T-helper 2 cell (primary cell): ENCODE data around the gene METRN.
A peak's percentile ranks its signal among the peaks of the same experiment; 100 is the strongest.

Source experiments
- DNase-seq, 5 experiments: peaks; one replicate each; pipeline versions ENCODE4 v3.0.0 to v3.0.0-alpha.2; 2012 to 2022

Gene METRN

GRCh38 chr16:693364-693763 lies 21.6 kb upstream of the METRN start:
- DNase-seq: no peak

GRCh38 chr16:693766-694165 lies 21.2 kb upstream of the METRN start:
- peak in 1 of 5 experiments; percentile 31 for DNase-seq

- DNase-seq: no peak
Observed at GRCh38 chr16:694187-694862, 20.6 kb upstream of the METRN start.

DNA sequence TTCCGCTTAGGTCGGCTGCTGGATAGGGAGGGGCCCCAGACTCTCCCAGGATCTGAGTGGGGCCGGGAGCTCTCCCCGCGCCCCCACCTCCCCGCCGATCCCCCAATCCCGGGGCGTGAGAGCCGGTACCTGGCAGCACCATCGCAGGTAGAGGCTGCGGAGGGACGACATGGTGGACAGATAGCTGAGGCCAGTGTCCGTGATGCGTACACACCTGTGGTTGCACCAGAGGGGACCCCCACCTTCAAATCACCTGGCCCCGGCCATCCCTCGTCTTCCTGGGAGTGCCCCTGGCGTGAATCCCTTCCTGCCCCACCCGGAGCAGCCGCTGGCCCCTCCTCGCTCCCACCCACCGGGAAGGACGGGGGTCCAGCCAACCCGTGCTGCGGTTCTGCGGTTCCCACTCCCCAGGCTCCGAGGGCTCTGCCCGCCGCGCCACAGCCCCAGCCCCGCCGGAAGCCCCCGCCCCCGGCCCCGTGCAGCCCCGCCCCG lies 20.0 kb upstream of the METRN start:
- DNase-seq: no peak

DNA sequence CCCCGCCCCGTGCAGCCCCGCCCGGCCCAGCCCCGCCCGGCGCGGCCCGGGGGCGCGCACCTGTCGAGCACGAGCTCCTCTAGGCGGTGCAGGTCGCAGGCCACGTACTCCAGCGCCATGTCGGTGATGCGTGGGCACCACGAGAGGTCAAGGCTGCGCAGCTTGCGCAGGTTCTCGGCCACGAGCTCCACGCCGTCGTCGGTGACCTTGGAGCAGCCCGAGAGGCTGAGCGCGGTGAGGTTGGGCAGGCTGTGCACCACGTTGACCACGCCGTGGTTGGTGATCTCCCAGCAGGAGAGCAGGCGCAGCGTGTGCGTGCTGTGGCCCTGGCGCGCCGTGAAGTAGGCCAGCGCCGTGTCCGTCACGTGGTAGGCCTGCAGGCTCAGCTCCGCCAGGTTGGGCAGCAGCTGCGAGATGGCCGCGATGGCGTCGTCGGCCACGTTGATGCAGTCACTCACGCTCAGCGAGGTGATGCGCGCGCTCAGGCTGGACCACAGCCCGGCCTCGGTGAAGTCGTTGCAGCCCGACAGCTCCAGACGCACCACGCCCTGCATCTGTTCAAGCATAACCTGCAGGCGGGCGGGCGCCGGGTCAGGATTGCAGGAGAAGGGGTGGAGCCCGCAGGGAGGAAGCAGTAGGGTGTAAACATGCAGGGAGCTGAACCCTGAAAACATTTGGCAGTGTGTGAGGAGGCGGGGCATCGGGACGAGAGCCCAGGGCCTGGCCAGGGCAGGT lies 19.4 kb upstream of the METRN start:
- DNase-seq: peak; percentile 45 to 71 (median 51)

DNA sequence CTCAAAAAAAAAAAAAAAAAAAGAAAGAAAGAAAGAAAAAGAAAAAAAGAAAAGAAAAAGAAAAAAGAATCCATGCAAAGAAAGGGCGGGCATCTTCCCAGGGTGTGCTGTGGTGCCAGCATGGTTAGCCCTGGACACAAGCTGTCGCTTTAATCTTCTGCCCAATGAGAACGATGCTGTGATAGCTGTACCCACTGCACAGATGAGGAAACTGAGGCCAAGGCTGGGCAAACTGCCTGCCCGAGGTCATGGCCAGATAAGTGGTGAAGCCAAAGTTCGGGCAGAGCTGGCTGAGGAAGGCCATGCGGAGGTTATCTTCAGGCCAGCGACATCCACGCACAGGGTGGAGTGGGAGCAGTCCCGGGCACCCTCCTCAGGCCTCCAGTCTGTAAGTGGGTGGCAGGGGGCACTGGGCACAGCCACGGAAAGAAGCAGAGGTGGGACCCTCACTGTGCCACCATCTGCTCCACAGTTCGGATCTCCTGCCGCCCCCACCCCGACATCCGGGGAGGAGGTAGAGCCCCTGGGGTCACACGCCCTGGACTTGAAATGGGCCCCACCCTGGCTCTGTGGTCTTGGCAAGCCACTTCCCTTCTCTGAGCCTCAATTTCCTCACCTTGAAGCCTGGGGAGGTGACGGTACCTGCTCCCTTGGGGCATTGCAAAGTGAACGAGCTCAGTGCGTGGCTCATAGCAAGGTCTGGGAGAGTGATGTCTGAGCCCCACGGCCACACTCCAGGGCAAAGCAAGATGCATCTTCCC lies 15.8 kb upstream of the METRN start:
- DNase-seq: no peak

GRCh38 chr16:700684-701584 lies 14.0 kb upstream of the METRN start:
- DNase-seq: peak in 3 of 5 experiments; percentile 30 to 40 (median 36)

GRCh38 chr16:702341-702740 lies 12.6 kb upstream of the METRN start:
- DNase-seq: no peak

- DNase-seq: no peak
Observed at GRCh38 chr16:703406-703805, 11.5 kb upstream of the METRN start.

- DNase-seq: no peak
Observed at GRCh38 chr16:704047-704446, 10.9 kb upstream of the METRN start.

GRCh38 chr16:704552-705380 lies 10.2 kb upstream of the METRN start:
- no peak for DNase-seq

DNA sequence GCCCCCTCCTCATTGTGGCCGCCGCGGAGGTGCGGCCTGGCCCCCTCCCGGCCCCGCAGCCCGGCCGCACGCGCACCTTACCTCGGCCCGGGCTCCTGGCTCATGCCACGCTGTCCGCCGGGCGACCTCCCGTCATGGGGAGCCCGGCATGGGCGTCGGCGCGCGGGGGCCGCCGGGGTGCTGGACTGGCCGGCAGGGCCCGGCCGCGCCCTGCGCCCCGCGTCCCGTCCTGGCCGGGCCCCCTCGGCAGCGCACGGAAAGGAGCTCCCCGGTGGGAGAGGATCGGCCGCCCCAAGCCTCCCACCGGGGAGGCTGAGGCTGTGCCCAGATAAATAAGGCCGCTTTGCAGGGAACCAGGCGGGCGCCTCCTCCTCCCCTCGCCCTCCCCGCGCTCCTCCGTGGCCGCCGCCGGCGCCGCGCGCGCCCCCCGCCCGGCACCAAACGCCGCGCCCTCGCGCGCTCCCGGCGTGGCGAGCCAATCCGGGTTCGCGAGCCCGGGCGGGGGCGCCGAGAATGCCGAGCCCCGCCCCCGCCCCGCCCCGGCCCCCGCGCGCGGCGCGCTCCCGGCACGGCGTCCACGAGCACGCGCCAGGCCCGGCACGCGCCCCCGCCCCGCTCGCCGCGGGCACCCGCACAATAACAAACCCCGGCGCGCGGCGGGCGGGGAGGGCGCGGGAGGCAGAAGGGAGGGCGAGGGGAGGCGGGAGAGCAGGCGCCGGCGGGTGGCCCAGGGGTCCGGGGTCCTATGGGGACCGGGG lies 9.3 kb upstream of the METRN start, which contains the start of gene FBXL16:
Gene FBXL16, minus strand, starts transcription at position 371 of the 758 bp plus-strand sequence. CDS start 8,396 bp downstream, outside the sequence.
- no peak for DNase-seq

DNA sequence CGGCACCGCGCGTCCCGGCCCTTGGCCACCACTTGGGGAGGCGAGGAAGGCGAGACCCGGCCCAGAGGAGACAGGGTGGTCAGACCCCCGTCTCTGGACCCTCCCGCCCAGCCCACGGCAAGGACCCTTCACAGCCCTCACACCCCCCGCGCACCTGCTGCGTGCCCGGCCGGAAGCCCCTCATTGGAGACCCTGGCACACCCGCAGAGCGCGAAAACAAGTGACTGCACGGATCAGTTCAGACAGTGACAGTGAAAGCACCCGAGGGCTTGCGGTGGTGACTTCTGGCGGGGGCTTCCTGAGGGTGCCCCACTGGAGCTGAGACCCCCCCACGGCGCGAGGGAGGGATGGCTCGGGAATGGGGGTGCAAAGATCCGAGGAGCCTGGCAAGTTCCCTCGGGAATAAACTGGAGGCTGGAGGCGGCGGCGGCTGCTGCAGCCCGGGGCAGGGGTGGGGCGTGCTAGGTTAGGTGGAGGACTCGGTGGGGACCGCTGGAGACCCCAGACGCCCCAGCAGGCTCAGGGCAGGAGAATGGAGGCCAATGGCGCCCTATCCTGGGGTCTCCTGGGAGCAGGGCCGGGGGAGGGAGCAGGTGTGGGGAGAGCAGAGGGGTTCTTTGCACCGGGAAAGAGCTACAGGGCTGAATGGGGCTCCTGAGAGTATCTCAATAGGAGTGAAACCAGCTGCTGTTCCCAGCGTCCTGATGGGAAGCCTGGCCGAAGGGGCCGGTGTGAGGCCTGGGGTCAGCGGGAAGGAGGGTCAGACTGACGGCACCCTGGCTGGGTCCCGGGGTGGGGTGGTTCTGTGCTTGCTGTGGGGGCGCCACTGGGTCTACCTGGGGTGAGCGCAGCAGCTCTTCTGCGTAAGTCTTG lies 8.5 kb upstream of the METRN start:
- no peak for DNase-seq

DNA sequence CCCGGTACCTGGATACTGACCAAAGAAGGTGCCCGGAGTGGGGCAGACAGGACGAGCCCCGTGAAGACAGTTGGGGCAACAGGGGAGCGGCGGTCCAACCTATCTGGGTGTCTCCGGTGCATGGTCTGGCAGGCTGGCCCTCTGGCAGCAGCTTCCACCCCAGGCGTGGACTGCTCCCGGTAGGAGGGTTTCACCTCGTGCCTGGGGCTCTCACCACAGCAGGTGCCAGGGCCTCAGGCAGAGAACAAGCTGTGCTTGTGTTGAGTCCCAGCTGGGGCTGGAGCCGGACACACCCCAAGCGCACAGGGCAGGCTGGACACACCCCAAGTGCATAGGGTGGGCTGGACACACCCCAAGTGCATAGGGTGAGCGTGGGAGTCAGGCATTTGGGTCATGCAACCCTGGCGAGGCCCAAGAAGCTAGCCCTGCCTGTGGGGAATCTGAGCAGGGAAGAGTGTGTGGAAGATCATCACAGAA lies 7.8 kb upstream of the METRN start:
- no peak for DNase-seq

GRCh38 chr16:708019-708418 lies 6.9 kb upstream of the METRN start:
- DNase-seq: no peak

DNA sequence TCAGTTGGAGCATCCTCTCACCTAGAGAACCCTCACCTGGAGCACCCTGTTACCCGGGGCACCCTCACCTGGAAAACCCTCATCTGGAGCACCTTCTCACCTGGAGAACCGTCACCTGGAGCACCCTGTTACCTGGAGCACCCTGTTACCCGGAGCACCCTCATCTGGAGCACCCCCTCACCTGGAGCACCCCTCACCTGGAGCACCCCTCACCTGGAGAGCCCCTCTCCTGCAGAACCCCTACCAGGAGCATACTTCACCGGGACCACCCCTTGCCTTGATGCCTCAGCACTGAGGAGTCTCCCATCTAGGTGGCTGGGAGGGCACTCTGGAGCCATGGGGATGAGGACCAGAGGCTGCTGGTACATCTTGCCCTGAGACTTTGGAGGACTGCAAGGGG lies 6.0 kb upstream of the METRN start:
- DNase-seq: no peak

GRCh38 chr16:709566-710499 lies 5.1 kb upstream of the METRN start:
- DNase-seq: no peak

DNA sequence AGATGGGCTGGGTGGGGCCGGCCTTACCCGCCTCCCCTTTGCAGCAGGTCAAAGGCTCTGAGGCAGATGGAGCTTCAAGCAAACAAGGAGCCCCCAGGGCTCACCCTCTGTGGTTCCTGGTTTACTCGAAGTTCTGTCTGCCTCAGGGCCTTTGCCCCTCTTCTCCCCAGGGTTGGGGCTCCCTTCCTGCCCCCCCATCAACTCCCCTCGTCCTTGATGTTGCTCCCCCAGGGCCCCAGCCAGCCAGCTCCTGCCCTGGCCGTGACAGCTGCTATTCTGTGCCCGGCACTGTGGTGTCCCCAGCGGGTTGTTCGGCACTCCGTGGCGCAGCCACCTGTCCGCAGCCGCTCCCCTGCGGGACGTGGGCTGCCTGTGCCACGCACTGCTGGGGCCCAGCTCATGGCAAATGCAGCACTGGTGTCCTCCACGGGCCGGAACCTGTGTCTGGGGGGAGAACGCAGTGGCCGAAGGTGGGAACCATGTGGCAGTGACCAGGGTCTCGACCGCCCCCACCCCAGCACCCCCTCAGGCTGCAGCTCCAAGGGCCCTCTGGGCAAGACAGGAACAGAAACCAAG lies 4.3 kb upstream of the METRN start:
- DNase-seq: no peak
